ENCODE measurements around the gene PLEKHA7.

- no peak for TF ChIP-seq CTCF (IDR thresholded peaks at IDR 0.05; ENCODE audit: low read depth, low read length, poor library complexity, severe bottlenecking)
- TF ChIP-seq EZH2phosphoT487 (IDR thresholded peaks at IDR 0.05; ENCODE audit: borderline replicate concordance, low read length): no peak
Observed at GRCh38 chr11:16776711-16777612, 237.3 kb downstream of the PLEKHA7 start.

Measured in DOHH2 (cell line).